ENCODE data around the gene SYNGAP1.
A peak's percentile ranks its signal among the peaks of the same experiment; 100 is the strongest.

DNA sequence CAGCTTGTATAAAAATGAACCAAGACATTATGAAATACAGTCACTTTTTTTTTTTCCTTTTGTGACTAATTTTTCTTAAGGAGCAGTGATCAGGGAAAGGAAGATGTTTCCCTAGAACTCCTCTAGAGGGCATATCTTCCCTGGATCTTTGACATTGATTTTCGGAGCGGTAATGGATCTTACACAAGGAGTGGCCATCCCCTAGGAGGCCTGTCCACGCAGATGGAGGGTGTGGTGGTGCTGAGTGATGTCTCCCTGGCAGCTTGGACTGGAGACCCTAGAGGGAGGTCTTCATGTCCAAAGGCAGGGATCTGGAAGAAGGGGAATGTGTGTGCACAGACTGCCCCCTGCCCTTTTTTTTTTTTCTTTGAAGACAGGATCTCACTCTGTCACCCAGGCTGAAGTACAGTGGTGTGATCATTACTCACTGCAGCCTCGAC is 35.3 kb upstream of the SYNGAP1 start:
- TF ChIP-seq, protein P1, sequence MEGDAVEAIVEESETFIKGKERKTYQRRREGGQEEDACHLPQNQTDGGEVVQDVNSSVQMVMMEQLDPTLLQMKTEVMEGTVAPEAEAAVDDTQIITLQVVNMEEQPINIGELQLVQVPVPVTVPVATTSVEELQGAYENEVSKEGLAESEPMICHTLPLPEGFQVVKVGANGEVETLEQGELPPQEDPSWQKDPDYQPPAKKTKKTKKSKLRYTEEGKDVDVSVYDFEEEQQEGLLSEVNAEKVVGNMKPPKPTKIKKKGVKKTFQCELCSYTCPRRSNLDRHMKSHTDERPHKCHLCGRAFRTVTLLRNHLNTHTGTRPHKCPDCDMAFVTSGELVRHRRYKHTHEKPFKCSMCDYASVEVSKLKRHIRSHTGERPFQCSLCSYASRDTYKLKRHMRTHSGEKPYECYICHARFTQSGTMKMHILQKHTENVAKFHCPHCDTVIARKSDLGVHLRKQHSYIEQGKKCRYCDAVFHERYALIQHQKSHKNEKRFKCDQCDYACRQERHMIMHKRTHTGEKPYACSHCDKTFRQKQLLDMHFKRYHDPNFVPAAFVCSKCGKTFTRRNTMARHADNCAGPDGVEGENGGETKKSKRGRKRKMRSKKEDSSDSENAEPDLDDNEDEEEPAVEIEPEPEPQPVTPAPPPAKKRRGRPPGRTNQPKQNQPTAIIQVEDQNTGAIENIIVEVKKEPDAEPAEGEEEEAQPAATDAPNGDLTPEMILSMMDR (IDR thresholded peaks at IDR 0.05), result peak in 1 of 3 experiments; percentile 16
- TF ChIP-seq POLR2AphosphoS5 (IDR thresholded peaks at IDR 0.05; ENCODE audit: insufficient read depth in 1 of 2, low read depth in 1 of 2), result no peak

Data from vagina (tissue), 2 donors.